Measurements from ENCODE around the gene UBXN1.

DNA sequence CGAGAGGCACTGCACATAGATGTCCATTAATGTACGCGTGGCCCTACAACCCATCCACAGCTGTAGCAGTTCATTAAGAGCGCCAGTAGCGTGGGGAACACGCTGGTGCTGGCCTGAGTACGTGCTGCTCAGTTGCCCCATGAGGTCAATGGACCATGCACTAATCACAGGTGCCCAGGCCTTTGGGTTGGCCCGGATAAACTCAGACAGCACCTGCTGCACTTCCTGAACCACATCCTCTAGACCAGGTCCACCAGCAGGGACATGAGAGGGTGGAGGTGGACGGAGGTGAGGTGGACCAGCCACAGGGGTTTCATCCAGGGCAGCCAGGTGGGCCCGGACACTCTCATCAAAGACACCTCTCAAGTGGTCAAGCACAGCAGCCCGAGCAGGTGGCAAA, 29.4 kb downstream of the UBXN1 start:
- no peak for TF ChIP-seq POLR2A (IDR thresholded peaks at IDR 0.05)
- TF ChIP-seq, protein P1, sequence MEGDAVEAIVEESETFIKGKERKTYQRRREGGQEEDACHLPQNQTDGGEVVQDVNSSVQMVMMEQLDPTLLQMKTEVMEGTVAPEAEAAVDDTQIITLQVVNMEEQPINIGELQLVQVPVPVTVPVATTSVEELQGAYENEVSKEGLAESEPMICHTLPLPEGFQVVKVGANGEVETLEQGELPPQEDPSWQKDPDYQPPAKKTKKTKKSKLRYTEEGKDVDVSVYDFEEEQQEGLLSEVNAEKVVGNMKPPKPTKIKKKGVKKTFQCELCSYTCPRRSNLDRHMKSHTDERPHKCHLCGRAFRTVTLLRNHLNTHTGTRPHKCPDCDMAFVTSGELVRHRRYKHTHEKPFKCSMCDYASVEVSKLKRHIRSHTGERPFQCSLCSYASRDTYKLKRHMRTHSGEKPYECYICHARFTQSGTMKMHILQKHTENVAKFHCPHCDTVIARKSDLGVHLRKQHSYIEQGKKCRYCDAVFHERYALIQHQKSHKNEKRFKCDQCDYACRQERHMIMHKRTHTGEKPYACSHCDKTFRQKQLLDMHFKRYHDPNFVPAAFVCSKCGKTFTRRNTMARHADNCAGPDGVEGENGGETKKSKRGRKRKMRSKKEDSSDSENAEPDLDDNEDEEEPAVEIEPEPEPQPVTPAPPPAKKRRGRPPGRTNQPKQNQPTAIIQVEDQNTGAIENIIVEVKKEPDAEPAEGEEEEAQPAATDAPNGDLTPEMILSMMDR (IDR thresholded peaks at IDR 0.05): no peak
